Measurements from ENCODE around the gene C1orf52. TPM values are rescaled to one million over a fixed set of nuclear protein-coding genes. Genes with fewer than 3 reads are reported as not detected.
A peak's percentile ranks its signal among the peaks of the same experiment; 100 is the strongest.
"Not testable (repeated sequence)": the region's sequence is repeated elsewhere in the genome, so short reads cannot be mapped to it uniquely, and the experiment has no call there.

Gene C1orf52
- total RNA-seq, 1 experiment from 2014 or later: 28.3 TPM

DNA sequence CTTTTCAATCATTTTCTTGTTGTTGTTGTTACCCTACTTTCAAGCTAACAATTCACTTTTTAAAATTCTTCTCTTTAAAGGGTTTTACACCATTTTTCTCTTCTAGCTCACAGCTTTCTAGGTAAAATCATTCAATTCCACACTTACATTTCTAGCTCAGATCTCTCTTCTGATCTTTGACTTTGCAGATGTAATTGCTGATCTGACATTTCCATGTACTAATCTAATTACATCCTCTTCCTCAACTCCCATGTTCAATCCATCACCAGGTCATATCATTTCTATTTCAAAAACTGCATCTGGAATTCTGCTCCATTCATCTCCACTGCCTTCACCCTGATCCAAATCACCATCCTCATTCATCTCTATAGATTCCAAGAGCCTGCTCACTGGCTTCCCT is 13.9 kb upstream of the C1orf52 start:
- H3K4me3 ChIP-seq: no peak overlapping the region
- H3K36me3 ChIP-seq: peaks cover 53% of the 10 kb centered on the region
- no peak for DNase-seq (ENCODE audit: low read depth in 1 of 2, low spot score in 2 of 2)
- no peak overlapping the region for H3K27ac ChIP-seq
- no peaks in the 10 kb centered on the region for H3K9me3 ChIP-seq (replicated peaks)
- peaks cover 28% of the 10 kb centered on the region for H3K4me1 ChIP-seq (replicated peaks)
- no peaks in the 10 kb centered on the region for H3K27me3 ChIP-seq (replicated peaks)

DNA sequence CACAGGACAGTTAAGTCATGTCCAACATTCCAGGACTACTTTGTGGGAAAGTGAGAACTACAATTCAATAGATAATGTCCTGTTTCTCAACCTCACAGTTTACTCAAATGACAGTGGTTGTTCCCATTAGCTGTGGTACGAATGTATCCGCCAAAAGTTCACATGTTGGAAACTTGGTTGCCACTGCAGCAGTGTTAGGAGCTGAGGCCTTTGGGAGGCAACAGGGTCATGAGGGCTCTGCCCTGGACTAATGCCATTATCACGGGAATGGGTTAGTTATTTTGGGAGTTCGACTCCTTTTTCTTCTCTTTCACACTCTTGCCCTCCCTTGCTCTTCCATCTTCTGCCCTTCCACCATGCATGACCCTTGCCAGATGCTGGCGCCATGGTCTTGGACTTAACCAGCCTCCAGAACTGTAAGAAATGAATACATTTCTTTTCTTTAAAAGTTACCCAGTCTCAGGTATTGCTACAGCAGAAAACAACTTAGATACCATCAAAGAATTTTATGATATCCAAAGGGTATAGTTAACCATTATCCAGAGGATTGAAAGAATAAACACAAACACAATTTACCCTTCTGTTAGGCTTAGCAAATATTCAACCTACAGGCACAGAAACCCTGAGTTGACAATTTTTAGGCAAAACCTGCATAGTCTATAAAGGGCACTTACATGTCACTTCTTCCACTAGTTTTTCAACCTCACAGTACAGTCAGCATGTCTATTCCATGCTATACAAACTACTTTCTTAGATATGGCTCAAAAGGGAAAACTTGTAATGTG is 9.5 kb upstream of the C1orf52 start:
- Histone ChIP-seq H3K27ac (no peak overlapping the region), H3K36me3 (peaks cover 74% of the 10 kb centered on the region), H3K4me3 (no peak overlapping the region), H3K27me3 (replicated peaks) (no peaks in the 10 kb centered on the region), H3K9me3 (replicated peaks) (no peaks in the 10 kb centered on the region), H3K4me1 (replicated peaks) (peaks cover under 1% of the 10 kb centered on the region; the same call in 1 of the 2 replicates)
- DNase-seq (ENCODE audit: low read depth in 1 of 2, low spot score in 2 of 2): no peak

DNA sequence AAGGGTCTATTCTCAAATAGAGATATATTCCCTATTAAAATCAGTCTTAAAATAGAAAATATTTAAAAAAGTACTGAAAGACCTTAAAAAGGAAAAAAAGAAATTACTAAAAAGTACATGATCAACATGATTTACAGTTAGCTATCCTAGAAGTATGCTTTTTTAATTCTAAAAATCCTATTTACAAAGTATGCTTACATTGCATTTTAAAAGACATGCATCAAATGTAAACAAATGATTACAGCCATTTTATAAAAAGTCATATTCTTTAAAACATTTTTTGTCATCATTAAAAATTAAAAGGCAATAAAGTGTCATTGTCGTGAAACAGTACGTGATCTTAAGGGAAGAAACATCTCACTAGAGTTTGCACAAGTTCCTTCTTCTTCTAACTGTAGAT is 7.9 kb upstream of the C1orf52 start:
- Histone ChIP-seq H3K4me3 (no peak overlapping the region), H3K4me1 (replicated peaks) (no peaks in the 10 kb centered on the region), H3K27me3 (replicated peaks) (no peaks in the 10 kb centered on the region), H3K9me3 (replicated peaks) (no peaks in the 10 kb centered on the region), H3K36me3 (peaks cover 60% of the 10 kb centered on the region), H3K27ac (no peak overlapping the region)
- DNase-seq (ENCODE audit: low read depth in 1 of 2, low spot score in 2 of 2): no peak

DNA sequence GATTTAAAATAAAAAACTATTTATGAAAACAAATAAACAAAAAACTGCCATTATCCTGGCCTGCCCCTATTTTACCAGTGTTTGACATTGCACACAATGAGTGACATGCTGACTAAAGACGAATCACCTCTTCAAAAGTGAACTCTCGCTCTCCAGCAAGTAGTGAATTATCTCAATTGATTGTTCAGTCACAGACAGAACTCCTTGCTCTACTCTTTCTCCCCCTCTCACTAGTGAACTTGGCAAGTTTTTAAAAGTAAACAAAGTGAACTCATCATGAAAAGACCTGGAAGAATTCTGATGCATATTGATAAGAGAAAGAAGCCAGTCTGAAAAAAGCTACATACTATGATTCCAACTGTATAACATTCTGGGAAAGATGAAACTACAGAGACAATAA is 4.7 kb upstream of the C1orf52 start:
- H3K27me3 ChIP-seq (replicated peaks): no peaks in the 10 kb centered on the region
- no peak overlapping the region for H3K4me3 ChIP-seq
- DNase-seq (ENCODE audit: low read depth in 1 of 2, low spot score in 2 of 2): no peak
- H3K36me3 ChIP-seq: peaks cover 40% of the 10 kb centered on the region
- H3K9me3 ChIP-seq (replicated peaks): no peaks in the 10 kb centered on the region; the same call in 1 of the 2 replicates
- H3K27ac ChIP-seq: no peak overlapping the region
- no peaks in the 10 kb centered on the region for H3K4me1 ChIP-seq (replicated peaks)

GRCh38 chr1:85262985-85263384 is 3.5 kb upstream of the C1orf52 start:
- peaks cover 6% of the 10 kb centered on the region; the same call in 1 of the 2 replicates for H3K4me1 ChIP-seq (replicated peaks)
- H3K9me3 ChIP-seq (replicated peaks): no peaks in the 10 kb centered on the region; the same call in 1 of the 2 replicates
- no peak overlapping the region for H3K4me3 ChIP-seq
- H3K27ac ChIP-seq: no peak overlapping the region
- H3K27me3 ChIP-seq (replicated peaks): no peaks in the 10 kb centered on the region
- peaks cover 37% of the 10 kb centered on the region for H3K36me3 ChIP-seq
- no peak for DNase-seq (ENCODE audit: low read depth in 1 of 2, low spot score in 2 of 2)

DNA sequence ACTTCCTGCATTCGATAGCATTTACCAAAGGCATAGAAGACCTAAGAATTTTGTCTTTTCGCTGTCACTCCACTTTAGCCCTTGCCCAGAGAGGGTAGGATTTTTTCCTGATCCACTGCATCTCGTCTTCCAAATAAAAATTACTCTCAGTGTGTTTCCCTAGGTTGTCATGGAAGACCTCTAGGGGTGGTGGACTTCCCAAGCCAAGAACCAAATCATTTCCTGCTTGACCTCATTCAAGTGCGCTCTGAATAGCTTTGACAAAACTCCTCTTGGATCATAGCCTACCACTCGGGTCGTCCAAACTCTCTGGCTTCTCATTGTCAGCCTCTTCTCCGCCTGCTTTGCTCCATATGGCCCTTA is 431 bp upstream of the C1orf52 start:
- Histone ChIP-seq H3K27me3 (replicated peaks) (no peaks in the 10 kb centered on the region), H3K4me1 (replicated peaks) (peaks cover 6% of the 10 kb centered on the region; the same call in 1 of the 2 replicates), H3K4me3 (peak overlapping the region; percentile 83), H3K9me3 (replicated peaks) (no peaks in the 10 kb centered on the region; the same call in 1 of the 2 replicates), H3K27ac (no peak overlapping the region), H3K36me3 (peaks cover 41% of the 10 kb centered on the region)
- no peak for DNase-seq (ENCODE audit: low read depth in 1 of 2, low spot score in 2 of 2)

- Histone ChIP-seq H3K27ac (no peak overlapping the region), H3K27me3 (replicated peaks) (no peaks in the 10 kb centered on the region), H3K4me1 (replicated peaks) (peaks cover 6% of the 10 kb centered on the region; the same call in 1 of the 2 replicates), H3K9me3 (replicated peaks) (no peaks in the 10 kb centered on the region; the same call in 1 of the 2 replicates), H3K4me3 (peak overlapping the region; percentile 83), H3K36me3 (peaks cover 48% of the 10 kb centered on the region)
- DNase-seq (ENCODE audit: low read depth in 1 of 2, low spot score in 2 of 2): no peak
These were observed 835 bp downstream of the C1orf52 start for GRCh38 chr1:85258536-85259117.

DNA sequence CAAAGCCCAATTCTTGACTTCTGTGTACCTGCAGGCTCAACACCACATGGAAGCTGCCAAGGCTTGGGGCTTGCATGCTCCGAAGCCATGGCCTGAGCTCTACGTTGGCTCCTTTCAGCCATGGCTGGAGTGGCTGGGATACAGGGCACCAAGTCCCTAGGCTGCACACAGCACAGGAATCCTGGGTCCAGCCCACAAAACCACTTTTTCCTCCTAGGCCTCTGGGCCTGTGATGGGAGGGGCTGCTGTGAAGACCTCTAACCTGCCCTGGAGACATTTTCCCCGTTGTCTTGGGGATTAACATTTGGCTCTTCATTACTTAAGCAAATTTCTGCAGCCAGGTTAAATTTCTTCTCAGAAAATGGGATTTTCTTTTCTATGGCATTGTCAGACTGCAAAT is 10.4 kb downstream of the C1orf52 start:
- not testable (repeated sequence) for H3K27me3 ChIP-seq (replicated peaks); H3K9me3 ChIP-seq (replicated peaks); H3K27ac ChIP-seq; DNase-seq (ENCODE audit: low read depth in 1 of 2, low spot score in 2 of 2); H3K4me3 ChIP-seq
- peaks cover 10% of the 10 kb centered on the region for H3K4me1 ChIP-seq (replicated peaks)
- peaks cover 38% of the 10 kb centered on the region for H3K36me3 ChIP-seq

- H3K27me3 ChIP-seq (replicated peaks): no peaks in the 10 kb centered on the region
- no peak for DNase-seq (ENCODE audit: low read depth in 1 of 2, low spot score in 2 of 2)
- H3K4me3 ChIP-seq: no peak overlapping the region
- peaks cover 10% of the 10 kb centered on the region for H3K4me1 ChIP-seq (replicated peaks)
- H3K27ac ChIP-seq: no peak overlapping the region
- peaks cover 9% of the 10 kb centered on the region; the same call in 1 of the 2 replicates for H3K36me3 ChIP-seq
- no peaks in the 10 kb centered on the region for H3K9me3 ChIP-seq (replicated peaks)
These were observed 13.6 kb downstream of the C1orf52 start for GRCh38 chr1:85245891-85246290.

DNA sequence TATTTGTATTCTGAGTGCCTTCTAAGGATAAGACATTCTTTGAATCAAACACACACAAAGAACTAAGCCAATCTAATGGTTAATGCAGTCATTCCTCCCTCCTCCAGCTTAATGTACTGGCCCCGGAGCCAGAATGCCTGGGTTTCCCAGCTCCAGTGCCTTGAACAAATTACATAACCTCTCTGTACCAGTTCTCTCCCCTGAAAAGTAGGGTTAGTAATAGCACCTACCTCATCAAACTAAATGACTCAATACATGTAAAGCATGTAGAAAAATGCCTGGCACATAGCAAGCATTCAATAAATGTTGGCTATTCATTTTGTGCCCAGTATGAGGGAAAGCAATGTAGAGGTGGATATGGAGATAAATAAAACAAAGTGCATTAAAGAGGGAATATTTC is 14.0 kb downstream of the C1orf52 start:
- Histone ChIP-seq H3K27ac (no peak overlapping the region), H3K9me3 (replicated peaks) (no peaks in the 10 kb centered on the region), H3K27me3 (replicated peaks) (no peaks in the 10 kb centered on the region), H3K36me3 (0 out of 2 replicates have a peak, but pooled peaks cover 4% of the 10 kb centered on the region), H3K4me1 (replicated peaks) (peaks cover 10% of the 10 kb centered on the region), H3K4me3 (no peak overlapping the region)
- no peak for DNase-seq (ENCODE audit: low read depth in 1 of 2, low spot score in 2 of 2)

- Histone ChIP-seq H3K4me1 (replicated peaks) (peaks cover 10% of the 10 kb centered on the region), H3K27ac (peak overlapping the region; percentile 26)
These were observed 15.0 kb downstream of the C1orf52 start for GRCh38 chr1:85244271-85245061.

DNA sequence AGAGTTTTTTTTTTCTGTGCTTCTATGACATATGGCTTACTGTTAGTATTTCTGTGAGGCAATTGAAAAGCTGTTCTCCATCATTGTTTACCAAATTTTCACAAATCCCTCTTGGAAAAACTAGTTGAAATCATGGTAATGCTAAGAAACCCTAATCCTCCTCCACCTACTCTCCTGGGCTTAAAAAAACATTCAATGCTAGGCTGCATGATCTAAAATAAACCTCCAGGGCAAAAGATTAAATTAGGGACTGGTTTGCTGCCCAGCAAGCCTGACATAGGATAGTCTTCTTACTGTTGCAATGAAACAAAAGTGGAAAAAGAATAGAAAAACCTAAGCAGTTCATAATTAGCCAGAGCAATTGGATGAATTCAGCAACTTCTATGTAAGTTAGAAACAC is 16.1 kb downstream of the C1orf52 start:
- H3K36me3 ChIP-seq: no peaks in the 10 kb centered on the region
- peaks cover 10% of the 10 kb centered on the region for H3K4me1 ChIP-seq (replicated peaks)
- DNase-seq (ENCODE audit: low read depth in 1 of 2, low spot score in 2 of 2): no peak
- no peak overlapping the region for H3K4me3 ChIP-seq
- H3K27me3 ChIP-seq (replicated peaks): no peaks in the 10 kb centered on the region
- H3K9me3 ChIP-seq (replicated peaks): no peaks in the 10 kb centered on the region
- H3K27ac ChIP-seq: no peak overlapping the region

More at GRCh38 chr1:85244271-85245061, 15.0 kb downstream of the C1orf52 start:
- no peaks in the 10 kb centered on the region for H3K27me3 ChIP-seq (replicated peaks)
- no peaks in the 10 kb centered on the region for H3K9me3 ChIP-seq (replicated peaks)
- peak in 1 of 2 experiments; percentile 37 for DNase-seq (ENCODE audit: low read depth in 1 of 2, low spot score in 2 of 2)
- no peak overlapping the region for H3K4me3 ChIP-seq
- no peaks in the 10 kb centered on the region for H3K36me3 ChIP-seq

DNA sequence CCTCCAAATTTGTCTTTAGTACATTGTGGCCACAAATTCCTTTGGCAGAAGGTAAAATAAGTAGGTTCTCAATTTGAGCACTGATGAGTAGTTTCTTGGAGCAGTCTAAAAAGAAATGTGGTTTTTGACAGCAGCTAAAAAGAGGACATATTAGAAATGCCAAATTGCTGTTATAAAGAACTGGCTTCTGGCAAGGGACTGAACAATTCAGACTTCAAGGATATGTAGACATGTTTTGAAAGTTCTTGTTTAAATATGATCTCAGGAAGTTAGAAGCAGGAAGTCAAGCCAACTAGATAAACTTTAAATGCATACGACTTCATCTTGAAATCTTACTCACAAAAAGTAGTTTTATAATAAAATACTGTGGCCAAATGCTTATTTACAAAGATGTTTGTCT is 18.8 kb downstream of the C1orf52 start:
- Histone ChIP-seq H3K4me1 (replicated peaks) (peaks cover 10% of the 10 kb centered on the region), H3K27me3 (replicated peaks) (no peaks in the 10 kb centered on the region), H3K4me3 (no peak overlapping the region), H3K36me3 (no peaks in the 10 kb centered on the region), H3K9me3 (replicated peaks) (no peaks in the 10 kb centered on the region), H3K27ac (no peak overlapping the region)
- no peak for DNase-seq (ENCODE audit: low read depth in 1 of 2, low spot score in 2 of 2)

- Histone ChIP-seq H3K4me3 (no peak overlapping the region), H3K27ac (no peak overlapping the region), H3K4me1 (replicated peaks) (peaks cover 10% of the 10 kb centered on the region), H3K36me3 (no peaks in the 10 kb centered on the region), H3K27me3 (replicated peaks) (no peaks in the 10 kb centered on the region), H3K9me3 (replicated peaks) (no peaks in the 10 kb centered on the region)
- DNase-seq (ENCODE audit: low read depth in 1 of 2, low spot score in 2 of 2): no peak
These were observed 19.3 kb downstream of the C1orf52 start for GRCh38 chr1:85240174-85240601.

Data from SJSA1 (cell line).